ENCODE data around the gene STAM2.

Gene STAM2

GRCh38 chr2:152071092-152071491 lies 104.5 kb downstream of the STAM2 start:
- DNase-seq (ENCODE audit: low spot score), result no peak

- no peak for DNase-seq (ENCODE audit: low spot score)
These were observed 107.3 kb downstream of the STAM2 start for GRCh38 chr2:152068226-152068625.

GRCh38 chr2:152067823-152068222 lies 107.7 kb downstream of the STAM2 start:
- no peak for DNase-seq (ENCODE audit: low spot score)

Data from hematopoietic multipotent progenitor cell treated with erythropoietin and hydrocortisone succinate and interleukin-3 and kit ligand, for 17 days (in vitro differentiated cells).